ENCODE measurements around the gene PRDM15. TPM values are rescaled to one million over a fixed set of nuclear protein-coding genes. Genes with fewer than 3 reads are reported as not detected.

Gene PRDM15
- total RNA-seq, 4 donors from 2014 or later: 6.4 to 88.4 (median 21.1) TPM

GRCh38 chr21:41852929-41853320, 26.2 kb downstream of the PRDM15 start:
- 88% methylated on average over 9 of the region's 9 CpGs; no CpG with 5 or more reads in 1 of the 2 donors for WGBS, 2 donors (ENCODE audit: low coverage in 1 of 2)
- in situ Hi-C loops (cut with MboI; ENCODE audit: low pct_ligation_motif_present in 1 of 4, low pct_unique_long_range_greater_than_20kb in 1 of 4, low sequenced_read_pairs in 3 of 4) (loop anchor here in 1 of 4 donors (25.0 kb wide), 1 partner anchor 259 kb away; no protein-coding TSS in a partner anchor), intact Hi-C loops (cut with DNase I; ENCODE audit: low total_unique reads) (no loop called here)
- no peak for DNase-seq
- H3K27ac ChIP-seq: no peak overlapping the region
- H3K4me1 ChIP-seq: no peaks in the 10 kb centered on the region
- H3K9me3 ChIP-seq: no peaks in the 10 kb centered on the region
- peaks cover 0 to 13% (median 2%) of the 10 kb centered on the region in 4 donors for H3K36me3 ChIP-seq
- H3K4me3 ChIP-seq: no peak overlapping the region
- TF ChIP-seq POLR2AphosphoS5 (IDR thresholded peaks at IDR 0.05): no peak
- TF ChIP-seq POLR2A (IDR thresholded peaks at IDR 0.05): no peak
- no peak for TF ChIP-seq CTCF (IDR thresholded peaks at IDR 0.05)
- TF ChIP-seq EP300 (IDR thresholded peaks at IDR 0.05; ENCODE audit: low read depth): no peak
- H3K27me3 ChIP-seq: no peaks in the 10 kb centered on the region

- Histone ChIP-seq H3K36me3 (peaks cover 0 to 13% (median 0%) of the 10 kb centered on the region in 4 donors), H3K27me3 (no peaks in the 10 kb centered on the region), H3K9me3 (no peaks in the 10 kb centered on the region), H3K4me3 (no peak overlapping the region), H3K27ac (no peak overlapping the region), H3K4me1 (no peaks in the 10 kb centered on the region)
- in situ Hi-C loops (cut with MboI; ENCODE audit: low pct_ligation_motif_present in 1 of 4, low pct_unique_long_range_greater_than_20kb in 1 of 4, low sequenced_read_pairs in 3 of 4) (loop anchor here in 1 of 4 donors (25.0 kb wide), 1 partner anchor 260 kb away; no protein-coding TSS in a partner anchor), intact Hi-C loops (cut with DNase I; ENCODE audit: low total_unique reads) (no loop called here)
- TF ChIP-seq POLR2AphosphoS5 (IDR thresholded peaks at IDR 0.05) (no peak), POLR2A (IDR thresholded peaks at IDR 0.05) (no peak), EP300 (IDR thresholded peaks at IDR 0.05; ENCODE audit: low read depth) (no peak)
- 90 to 100% methylated on average over 2 to 16 of the region's 21 CpGs for WGBS, 2 donors (ENCODE audit: low coverage in 1 of 2)
- DNase-seq: no peak
Measured at GRCh38 chr21:41852151-41852928, 26.8 kb downstream of the PRDM15 start.

GRCh38 chr21:41851090-41851790, 27.9 kb downstream of the PRDM15 start:
- H3K4me3 ChIP-seq: no peak overlapping the region
- peaks cover 0 to 4% (median 0%) of the 10 kb centered on the region in 4 donors for H3K36me3 ChIP-seq
- H3K27ac ChIP-seq: no peak overlapping the region
- WGBS, 2 donors (ENCODE audit: low coverage in 1 of 2): 91 to 100% methylated on average over 3 to 23 of the region's 23 CpGs
- no peaks in the 10 kb centered on the region for H3K4me1 ChIP-seq
- no peak for DNase-seq
- TF ChIP-seq EP300 (IDR thresholded peaks at IDR 0.05; ENCODE audit: low read depth) (no peak), CTCF (IDR thresholded peaks at IDR 0.05) (no peak), POLR2A (IDR thresholded peaks at IDR 0.05) (no peak), POLR2AphosphoS5 (IDR thresholded peaks at IDR 0.05) (no peak)
- H3K9me3 ChIP-seq: no peaks in the 10 kb centered on the region
- in situ Hi-C loops (cut with MboI; ENCODE audit: low pct_ligation_motif_present in 1 of 4, low pct_unique_long_range_greater_than_20kb in 1 of 4, low sequenced_read_pairs in 3 of 4) (loop anchor here in 1 of 4 donors (25.0 kb wide), 1 partner anchor 261 kb away; no protein-coding TSS in a partner anchor), intact Hi-C loops (cut with DNase I; ENCODE audit: low total_unique reads) (no loop called here)
- H3K27me3 ChIP-seq: no peaks in the 10 kb centered on the region

- Histone ChIP-seq H3K9me3 (no peaks in the 10 kb centered on the region), H3K36me3 (peaks cover 0 to 4% (median 0%) of the 10 kb centered on the region in 4 donors), H3K4me3 (no peak overlapping the region), H3K27ac (no peak overlapping the region), H3K4me1 (no peaks in the 10 kb centered on the region), H3K27me3 (no peaks in the 10 kb centered on the region)
- DNase-seq: no peak
- 82 to 94% methylated on average over 2 to 9 of the region's 9 CpGs for WGBS, 2 donors (ENCODE audit: low coverage in 1 of 2)
- TF ChIP-seq POLR2A (IDR thresholded peaks at IDR 0.05) (no peak), CTCF (IDR thresholded peaks at IDR 0.05) (no peak), POLR2AphosphoS5 (IDR thresholded peaks at IDR 0.05) (no peak), EP300 (IDR thresholded peaks at IDR 0.05; ENCODE audit: low read depth) (no peak)
- intact Hi-C loops (cut with DNase I; ENCODE audit: low total_unique reads): no loop called here
- in situ Hi-C loops (cut with MboI; ENCODE audit: low pct_ligation_motif_present in 1 of 4, low pct_unique_long_range_greater_than_20kb in 1 of 4, low sequenced_read_pairs in 3 of 4): loop anchor here in 1 of 4 donors (25.0 kb wide), 1 partner anchor 262 kb away; no protein-coding TSS in a partner anchor
Measured at GRCh38 chr21:41850085-41850484, 29.1 kb downstream of the PRDM15 start.

Measured in transverse colon (tissue), 4 donors.